Adrenal gland (tissue), 12 donors: Measurements from ENCODE around the gene PTPRN2. TPM values are rescaled to one million over a fixed set of nuclear protein-coding genes. Genes with fewer than 3 reads are reported as not detected.

ENCODE experiments used
- DNase-seq, 7 donors: peaks; one replicate each; pipeline ENCODE4 v3.0.0-alpha.2; 2019 to 2020
- H3K27ac ChIP-seq, 5 donors: fragments of 200-600 bp; sonication (generic) in 4 of 5; 1 replicate in 3 of 5; 2 replicates in 2 of 5; pipeline versions ENCODE4 v1.5.1 to v1.8.0; 2016 to 2020; ENCODE audit warnings: mild to moderate bottlenecking in 1 of 5
- H3K27me3 ChIP-seq: fragments of 200-600 bp; 2 replicates; pipeline ENCODE4 v1.8.0; 2021
- H3K36me3 ChIP-seq, 2 donors: fragments of 200-600 bp; replicated peaks in 1 of 2; 1 replicate in 1 of 2; 2 replicates in 1 of 2; pipeline versions ENCODE4 v1.5.1 to v1.8.0; 2018 to 2022
- H3K4me1 ChIP-seq, 2 donors: fragments of 200-600 bp; replicated peaks in 1 of 2; 1 replicate in 1 of 2; 2 replicates in 1 of 2; pipeline versions ENCODE4 v1.5.1 to v1.8.0; 2018 to 2021
- H3K4me3 ChIP-seq, 4 donors: fragments of 200-600 bp; sonication (generic) in 3 of 4; one replicate each; pipeline ENCODE4 v1.5.1; 2016 to 2018
- H3K9me3 ChIP-seq, 3 donors: fragments of 200-600 bp; sonication (generic) in 1 of 3; replicated peaks in 1 of 3; 1 replicate in 2 of 3; 2 replicates in 1 of 3; pipeline versions ENCODE4 v1.5.1 to v1.8.0; 2016 to 2021
- POLR2A ChIP-seq, 2 donors: fragments of 450-650 bp; IDR thresholded peaks; one replicate each; pipeline ENCODE4 v1.6.1; 2017; ENCODE audit warnings: antibody characterized with exemption in 2 of 2, mild to moderate bottlenecking in 2 of 2, moderate library complexity in 1 of 2
- WGBS, 4 donors: extraction: QIAGEN DNeasy Blood & Tissue Kit in 2 of 4; methylation state at CpG; one replicate each; pipeline versions ENCODE4 v1.1.5 to v1.1.7; 2013 to 2017; 5-methylcytosine and 5-hydroxymethylcytosine counted together
- intact Hi-C, 2 donors: fragments of 100-400 bp; cut with DNase I; formaldehyde crosslinking; loops; one replicate each; pipeline versions ENCODE4 v1.14.1 to v1.15.0; 2022 to 2023
- polyA plus RNA-seq, 3 donors: library from polyadenylated mRNA; stranded (reverse); fragments of 200-250 nt in 2 of 3; fragments of 350-450 nt in 1 of 3; fragmentation: Illumina TruSeq in 1 of 3; extraction: RNeasy Lipid Tissue Mini Kit (QIAGEN cat#74804) in 1 of 3; gene quantifications; one replicate each; pipeline ENCODE4 v1.2.3, GENCODE V29; 2013 to 2014
- total RNA-seq, 9 donors: library from RNA; depleted of rRNA in 4 of 9; stranded (reverse); fragments of >200 nt in 4 of 9; fragments of 120-200 nt in 1 of 9; fragmentation: NEBNext Ultra II Directional in 1 of 9; extraction: Animal tissue kit (Norgen Biotek cat#: 25700) in 1 of 9; gene quantifications; one replicate each; pipeline versions ENCODE4 v1.1.0 to v1.2.4, GENCODE V29; 2013 to 2023
- TF ChIP-seq, protein P1 (sequence below), 6 experiments: fragments of 450-650 bp in 4 of 6; fragments of 200-600 bp in 2 of 6; sonication (generic) in 1 of 6; IDR thresholded peaks; 1 replicate in 5 of 6; 2 replicates in 1 of 6; pipeline versions ENCODE4 v1.5.1 to v1.8.0; 2016 to 2021; ENCODE audit warnings: antibody characterized with exemption in 6 of 6, mild to moderate bottlenecking in 2 of 6, moderate library complexity in 1 of 6
- donor health status: healthy with polysubstance abuse.
- donor health status: Bipolar disorder and iron deficiency.
- donor health status: DM: yes; HTN: yes; CAD: no.
- donor health status: DM: no; HTN: no; CAD: no.
- donor health status: DM: no; HTN: no; CAD: no.
- donor health status: DM: yes; HTN: yes; CAD: no.

The PTPRN2 gene
- total and polyA plus RNA-seq, 12 donors, result 2.2 to 16.2 (median 3.4) TPM

GRCh38 chr7:157792241-157793086 lies 795.2 kb downstream of the PTPRN2 start:
- Histone ChIP-seq H3K4me3 (no peak overlapping the region), H3K4me1 (no peaks in the 10 kb centered on the region), H3K27me3 (no peaks in the 10 kb centered on the region), H3K27ac (no peak overlapping the region), H3K9me3 (no peaks in the 10 kb centered on the region), H3K36me3 (no peaks in the 10 kb centered on the region)
- TF ChIP-seq, protein P1, sequence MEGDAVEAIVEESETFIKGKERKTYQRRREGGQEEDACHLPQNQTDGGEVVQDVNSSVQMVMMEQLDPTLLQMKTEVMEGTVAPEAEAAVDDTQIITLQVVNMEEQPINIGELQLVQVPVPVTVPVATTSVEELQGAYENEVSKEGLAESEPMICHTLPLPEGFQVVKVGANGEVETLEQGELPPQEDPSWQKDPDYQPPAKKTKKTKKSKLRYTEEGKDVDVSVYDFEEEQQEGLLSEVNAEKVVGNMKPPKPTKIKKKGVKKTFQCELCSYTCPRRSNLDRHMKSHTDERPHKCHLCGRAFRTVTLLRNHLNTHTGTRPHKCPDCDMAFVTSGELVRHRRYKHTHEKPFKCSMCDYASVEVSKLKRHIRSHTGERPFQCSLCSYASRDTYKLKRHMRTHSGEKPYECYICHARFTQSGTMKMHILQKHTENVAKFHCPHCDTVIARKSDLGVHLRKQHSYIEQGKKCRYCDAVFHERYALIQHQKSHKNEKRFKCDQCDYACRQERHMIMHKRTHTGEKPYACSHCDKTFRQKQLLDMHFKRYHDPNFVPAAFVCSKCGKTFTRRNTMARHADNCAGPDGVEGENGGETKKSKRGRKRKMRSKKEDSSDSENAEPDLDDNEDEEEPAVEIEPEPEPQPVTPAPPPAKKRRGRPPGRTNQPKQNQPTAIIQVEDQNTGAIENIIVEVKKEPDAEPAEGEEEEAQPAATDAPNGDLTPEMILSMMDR (IDR thresholded peaks at IDR 0.05), result no peak
- TF ChIP-seq POLR2A (IDR thresholded peaks at IDR 0.05), result no peak
- intact Hi-C loops, result no loop called here
- 71 to 85% (median 80%) methylated on average over 23 to 35 of the region's 35 CpGs for WGBS, 4 donors
- DNase-seq, result no peak

DNA sequence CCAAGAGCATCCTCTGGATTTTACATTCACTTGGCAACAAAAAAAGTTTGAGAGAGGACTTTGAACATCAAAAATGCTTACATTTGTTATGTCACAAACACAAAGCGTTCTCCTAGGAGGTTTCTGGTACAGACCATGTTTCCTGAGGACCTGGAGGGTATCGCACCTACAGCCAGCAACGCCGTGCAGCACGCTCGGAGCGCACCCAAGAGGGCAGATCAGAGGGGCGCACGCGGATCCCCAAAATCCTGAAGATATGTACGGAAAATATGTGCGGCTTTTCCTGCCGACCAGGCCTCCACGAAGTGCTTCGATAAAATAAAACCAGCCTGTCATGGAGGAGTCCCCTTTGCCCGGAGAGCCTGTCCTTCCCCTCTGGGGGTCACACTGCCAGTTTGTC lies 796.0 kb downstream of the PTPRN2 start:
- H3K27me3 ChIP-seq, result no peaks in the 10 kb centered on the region
- H3K4me1 ChIP-seq, result no peaks in the 10 kb centered on the region
- no peak overlapping the region for H3K4me3 ChIP-seq
- intact Hi-C loops, result no loop called here
- TF ChIP-seq, protein P1 (IDR thresholded peaks at IDR 0.05), result no peak
- no peak for TF ChIP-seq POLR2A (IDR thresholded peaks at IDR 0.05)
- no peaks in the 10 kb centered on the region for H3K36me3 ChIP-seq
- no peak overlapping the region for H3K27ac ChIP-seq
- 88 to 91% (median 90%) methylated on average over 16 of the region's 16 CpGs for WGBS, 4 donors
- no peak for DNase-seq
- no peaks in the 10 kb centered on the region for H3K9me3 ChIP-seq

- no peak for DNase-seq
- H3K36me3 ChIP-seq, result no peaks in the 10 kb centered on the region
- no peaks in the 10 kb centered on the region for H3K27me3 ChIP-seq
- TF ChIP-seq POLR2A (IDR thresholded peaks at IDR 0.05), result no peak
- TF ChIP-seq, protein P1 (IDR thresholded peaks at IDR 0.05), result no peak
- H3K9me3 ChIP-seq, result no peaks in the 10 kb centered on the region
- intact Hi-C loops, result no loop called here
- WGBS, 4 donors, result 86 to 93% (median 88%) methylated on average over 20 to 23 of the region's 23 CpGs
- no peak overlapping the region for H3K4me3 ChIP-seq
- H3K4me1 ChIP-seq, result no peaks in the 10 kb centered on the region
- no peak overlapping the region for H3K27ac ChIP-seq
Measured at GRCh38 chr7:157791261-157791660, 796.4 kb downstream of the PTPRN2 start.

- no peaks in the 10 kb centered on the region for H3K27me3 ChIP-seq
- H3K36me3 ChIP-seq, result no peaks in the 10 kb centered on the region
- intact Hi-C loops, result loop anchor here in 1 of 2 donors (10.0 kb wide), 1 partner anchor 65 kb away; no protein-coding TSS in a partner anchor
- no peak overlapping the region for H3K27ac ChIP-seq
- WGBS, 4 donors, result 86 to 93% (median 92%) methylated on average over 4 of the region's 4 CpGs
- no peak overlapping the region for H3K4me3 ChIP-seq
- TF ChIP-seq, protein P1 (IDR thresholded peaks at IDR 0.05), result no peak
- no peak for TF ChIP-seq POLR2A (IDR thresholded peaks at IDR 0.05)
- no peak for DNase-seq
- no peaks in the 10 kb centered on the region for H3K9me3 ChIP-seq
- no peaks in the 10 kb centered on the region for H3K4me1 ChIP-seq
Measured at GRCh38 chr7:157789942-157790341, 797.7 kb downstream of the PTPRN2 start.
